GM12878 (cell line): ENCODE results near the gene ULBP1. TPM values are rescaled to one million over a fixed set of nuclear protein-coding genes. Genes with fewer than 3 reads are reported as not detected.

Experiments
- BMI1 ChIP-seq: fragments of 450-650 bp; IDR thresholded peaks from 2 replicates; pipeline ENCODE4 v1.6.1; 2016; ENCODE audit warnings: mild to moderate bottlenecking, moderate library complexity, borderline replicate concordance
- CHD2 ChIP-seq: IDR thresholded peaks from 2 replicates; pipeline ENCODE4 v1.6.1; 2011; ENCODE audit warnings: low read depth, low read length, improper control_type of control experiment, borderline replicate concordance
- CHD4 ChIP-seq: fragments of 200-600 bp; sonication (generic); IDR thresholded peaks from 2 replicates; pipeline ENCODE4 v1.6.1; 2016; ENCODE audit warnings: mild to moderate bottlenecking
- CREB1 ChIP-seq: IDR thresholded peaks from 2 replicates; pipeline ENCODE4 v1.6.1; 2012; ENCODE audit warnings: low read depth, mild to moderate bottlenecking, inconsistent platforms
- EZH2 ChIP-seq: IDR thresholded peaks from 2 replicates; pipeline ENCODE4 v1.6.1; 2012; ENCODE audit warnings: low read depth, mild to moderate bottlenecking, control low read depth, inconsistent platforms, low read length, borderline replicate concordance; ENCODE audit not compliant: control insufficient read depth
- IKZF2 ChIP-seq, 2 experiments: fragments of 450-650 bp; IDR thresholded peaks; 2 replicates each; pipeline ENCODE4 v1.6.1; 2017; ENCODE audit warnings: mild to moderate bottlenecking in 2 of 2, moderate library complexity in 2 of 2
- JUNB ChIP-seq: IDR thresholded peaks from 2 replicates; pipeline ENCODE4 v1.6.1; 2016; ENCODE audit warnings: antibody characterized with exemption, mild to moderate bottlenecking
- JUND ChIP-seq: IDR thresholded peaks from 2 replicates; pipeline ENCODE4 v1.6.1; 2012; ENCODE audit warnings: low read depth, mild to moderate bottlenecking, low read length, improper control_type of control experiment, moderate library complexity
- MTA3 ChIP-seq: IDR thresholded peaks from 2 replicates; pipeline ENCODE4 v1.6.1; 2012; ENCODE audit warnings: low read length, inconsistent platforms, borderline replicate concordance
- MYC ChIP-seq: IDR thresholded peaks from 2 replicates; pipeline ENCODE4 v1.6.1; 2011; ENCODE audit warnings: mild to moderate bottlenecking, low read length, moderate library complexity, inconsistent platforms; ENCODE audit not compliant: insufficient read depth, insufficient replicate concordance, insufficient read length, severe bottlenecking
- NFYB ChIP-seq: IDR thresholded peaks from 2 replicates; pipeline ENCODE4 v1.6.1; 2011; ENCODE audit warnings: low read depth, mild to moderate bottlenecking, low read length, improper control_type of control experiment, moderate library complexity; ENCODE audit not compliant: insufficient read depth
- NR2F1 ChIP-seq: fragments of 450-650 bp; conservative IDR thresholded peaks from 2 replicates; pipeline ENCODE4 v1.6.1; 2017; ENCODE audit warnings: mild to moderate bottlenecking
- PKNOX1 ChIP-seq: fragments of 450-650 bp; IDR thresholded peaks from 2 replicates; pipeline ENCODE4 v1.6.1; 2016; ENCODE audit warnings: mild to moderate bottlenecking
- PML ChIP-seq: IDR thresholded peaks from 2 replicates; pipeline ENCODE4 v1.6.1; 2012; ENCODE audit warnings: low read length, inconsistent platforms
- POLR2AphosphoS2 ChIP-seq: IDR thresholded peaks from 2 replicates; pipeline ENCODE4 v1.6.1; 2011; ENCODE audit warnings: low read depth, mild to moderate bottlenecking, low read length, improper control_type of control experiment, moderate library complexity
- RCOR1 ChIP-seq: conservative IDR thresholded peaks from 2 replicates; pipeline ENCODE4 v1.6.1; 2012; ENCODE audit warnings: low read depth, low read length, improper control_type of control experiment
- RFX5 ChIP-seq: IDR thresholded peaks from 2 replicates; pipeline ENCODE4 v1.6.1; 2011; ENCODE audit warnings: low read depth, low read length, improper control_type of control experiment
- SP1 ChIP-seq: IDR thresholded peaks from one replicate; pipeline ENCODE4 v1.6.1; 2011; ENCODE audit warnings: low read depth, low read length
- SREBF1 ChIP-seq: IDR thresholded peaks from 2 replicates; pipeline ENCODE4 v1.6.1; 2012; ENCODE audit warnings: mild to moderate bottlenecking, low read length
- STAT1 ChIP-seq: fragments of 450-650 bp; conservative IDR thresholded peaks from 2 replicates; pipeline ENCODE4 v1.6.1; 2014; ENCODE audit warnings: antibody characterized with exemption, mild to moderate bottlenecking
- polyA plus RNA-seq, 11 experiments: library from polyadenylated mRNA; depleted of rRNA in 4 of 11; unstranded in 6 of 11; stranded (reverse) in 5 of 11; fragments of >200 nt; fragmentation: Nextera tagmentation in 4 of 11; fragmentation: Illumina TruSeq in 1 of 11; extraction: Ambion mirVana in 4 of 11; extraction: Trizol in 1 of 11; gene quantifications; 1 replicate in 1 of 11; 2 replicates in 10 of 11; pipeline versions ENCODE4 v1.2.1 to v1.2.3, GENCODE V29; 2011 to 2016; ENCODE audit warnings: inconsistent platforms in 2 of 11, missing spikeins in 2 of 11, low read depth in 1 of 11
- total RNA-seq, 4 experiments: library from RNA; depleted of rRNA in 3 of 4; stranded (reverse); fragments of >200 nt in 3 of 4; fragmentation: Illumina TruSeq in 1 of 4; extraction: Trizol in 1 of 4; gene quantifications; 2 replicates each; pipeline versions ENCODE4 v1.2.1 to v1.2.3, GENCODE V29; 2013 to 2021
- TF ChIP-seq, protein P1 (sequence below): fragments of 450-650 bp; IDR thresholded peaks from 2 replicates; pipeline ENCODE4 v1.6.1; 2016; ENCODE audit warnings: mild to moderate bottlenecking, moderate library complexity, borderline replicate concordance
- TF ChIP-seq, protein P2 (sequence below): fragments of 450-650 bp; IDR thresholded peaks from 2 replicates; pipeline ENCODE4 v1.6.1; 2017; ENCODE audit warnings: antibody characterized with exemption, mild to moderate bottlenecking, moderate library complexity

The ULBP1 gene
- total and polyA plus RNA-seq, 10 of the 15 experiments (the other 5 are each of a cell fraction or from before 2014, with no cell fraction given), result 0.02 to 0.12 (median 0.04) TPM; not detected in 7

DNA sequence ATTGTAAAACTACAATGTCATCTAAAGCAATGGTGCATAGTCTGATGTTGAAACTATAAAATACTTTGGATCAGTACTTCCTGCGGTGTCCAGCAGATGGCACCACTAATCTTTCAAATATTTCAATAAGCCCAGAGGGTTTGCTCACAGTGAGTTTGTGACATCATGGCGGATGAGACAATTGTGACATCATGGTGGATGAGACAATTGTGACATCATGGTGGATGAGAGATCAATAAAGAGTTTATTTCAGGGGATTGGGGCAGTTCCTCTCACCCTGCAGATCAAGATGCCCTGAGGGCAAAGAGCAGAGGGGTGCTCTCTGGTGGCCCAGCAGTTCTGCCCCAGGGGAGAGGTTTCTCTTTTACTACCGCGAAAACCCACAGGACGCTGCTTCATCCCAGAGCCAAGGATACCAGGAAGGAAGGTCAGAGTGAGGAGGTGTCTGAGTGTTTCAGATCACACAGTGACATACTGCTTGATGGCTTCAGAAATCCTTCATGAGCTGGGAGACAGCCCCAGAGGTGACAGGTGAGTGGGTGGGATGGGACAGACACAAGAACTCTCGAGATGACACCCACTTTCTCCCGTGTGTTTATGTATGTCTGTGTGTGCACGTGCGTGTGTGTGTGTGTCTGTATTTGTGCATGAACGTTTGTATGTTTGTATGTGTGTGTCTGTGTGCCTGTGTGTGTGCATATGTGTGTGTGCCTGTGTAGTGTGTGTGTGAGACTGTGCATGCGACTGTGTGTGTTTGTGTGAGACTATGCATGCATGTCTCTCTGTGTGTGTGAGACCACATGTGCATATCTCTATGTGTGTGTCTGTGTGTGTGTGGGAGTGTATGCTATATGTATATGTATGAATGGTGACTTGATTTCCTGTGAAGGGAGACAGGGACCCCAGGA lies 29.2 kb upstream of the ULBP1 start (continued):
- TF ChIP-seq POLR2AphosphoS2, result no peak
- no peak for TF ChIP-seq RFX5
- TF ChIP-seq JUND, result no peak
- TF ChIP-seq JUNB, result peak; percentile 38
- TF ChIP-seq SP1, result no peak
- TF ChIP-seq NFYB, result no peak
- no peak for TF ChIP-seq CHD2
- no peak for TF ChIP-seq MTA3
- TF ChIP-seq, protein P1, sequence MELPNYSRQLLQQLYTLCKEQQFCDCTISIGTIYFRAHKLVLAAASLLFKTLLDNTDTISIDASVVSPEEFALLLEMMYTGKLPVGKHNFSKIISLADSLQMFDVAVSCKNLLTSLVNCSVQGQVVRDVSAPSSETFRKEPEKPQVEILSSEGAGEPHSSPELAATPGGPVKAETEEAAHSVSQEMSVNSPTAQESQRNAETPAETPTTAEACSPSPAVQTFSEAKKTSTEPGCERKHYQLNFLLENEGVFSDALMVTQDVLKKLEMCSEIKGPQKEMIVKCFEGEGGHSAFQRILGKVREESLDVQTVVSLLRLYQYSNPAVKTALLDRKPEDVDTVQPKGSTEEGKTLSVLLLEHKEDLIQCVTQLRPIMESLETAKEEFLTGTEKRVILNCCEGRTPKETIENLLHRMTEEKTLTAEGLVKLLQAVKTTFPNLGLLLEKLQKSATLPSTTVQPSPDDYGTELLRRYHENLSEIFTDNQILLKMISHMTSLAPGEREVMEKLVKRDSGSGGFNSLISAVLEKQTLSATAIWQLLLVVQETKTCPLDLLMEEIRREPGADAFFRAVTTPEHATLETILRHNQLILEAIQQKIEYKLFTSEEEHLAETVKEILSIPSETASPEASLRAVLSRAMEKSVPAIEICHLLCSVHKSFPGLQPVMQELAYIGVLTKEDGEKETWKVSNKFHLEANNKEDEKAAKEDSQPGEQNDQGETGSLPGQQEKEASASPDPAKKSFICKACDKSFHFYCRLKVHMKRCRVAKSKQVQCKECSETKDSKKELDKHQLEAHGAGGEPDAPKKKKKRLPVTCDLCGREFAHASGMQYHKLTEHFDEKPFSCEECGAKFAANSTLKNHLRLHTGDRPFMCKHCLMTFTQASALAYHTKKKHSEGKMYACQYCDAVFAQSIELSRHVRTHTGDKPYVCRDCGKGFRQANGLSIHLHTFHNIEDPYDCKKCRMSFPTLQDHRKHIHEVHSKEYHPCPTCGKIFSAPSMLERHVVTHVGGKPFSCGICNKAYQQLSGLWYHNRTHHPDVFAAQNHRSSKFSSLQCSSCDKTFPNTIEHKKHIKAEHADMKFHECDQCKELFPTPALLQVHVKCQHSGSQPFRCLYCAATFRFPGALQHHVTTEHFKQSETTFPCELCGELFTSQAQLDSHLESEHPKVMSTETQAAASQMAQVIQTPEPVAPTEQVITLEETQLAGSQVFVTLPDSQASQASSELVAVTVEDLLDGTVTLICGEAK, result no peak
- TF ChIP-seq NR2F1, result 0 out of 2 replicates have a peak, but pooled peaks have one; percentile 17
- 0 out of 4 replicates have a peak, but pooled peaks of 1 of the 2 experiments have one; percentile 15 for TF ChIP-seq IKZF2 (IDR thresholded peaks at IDR 0.05)
- TF ChIP-seq, protein P2, sequence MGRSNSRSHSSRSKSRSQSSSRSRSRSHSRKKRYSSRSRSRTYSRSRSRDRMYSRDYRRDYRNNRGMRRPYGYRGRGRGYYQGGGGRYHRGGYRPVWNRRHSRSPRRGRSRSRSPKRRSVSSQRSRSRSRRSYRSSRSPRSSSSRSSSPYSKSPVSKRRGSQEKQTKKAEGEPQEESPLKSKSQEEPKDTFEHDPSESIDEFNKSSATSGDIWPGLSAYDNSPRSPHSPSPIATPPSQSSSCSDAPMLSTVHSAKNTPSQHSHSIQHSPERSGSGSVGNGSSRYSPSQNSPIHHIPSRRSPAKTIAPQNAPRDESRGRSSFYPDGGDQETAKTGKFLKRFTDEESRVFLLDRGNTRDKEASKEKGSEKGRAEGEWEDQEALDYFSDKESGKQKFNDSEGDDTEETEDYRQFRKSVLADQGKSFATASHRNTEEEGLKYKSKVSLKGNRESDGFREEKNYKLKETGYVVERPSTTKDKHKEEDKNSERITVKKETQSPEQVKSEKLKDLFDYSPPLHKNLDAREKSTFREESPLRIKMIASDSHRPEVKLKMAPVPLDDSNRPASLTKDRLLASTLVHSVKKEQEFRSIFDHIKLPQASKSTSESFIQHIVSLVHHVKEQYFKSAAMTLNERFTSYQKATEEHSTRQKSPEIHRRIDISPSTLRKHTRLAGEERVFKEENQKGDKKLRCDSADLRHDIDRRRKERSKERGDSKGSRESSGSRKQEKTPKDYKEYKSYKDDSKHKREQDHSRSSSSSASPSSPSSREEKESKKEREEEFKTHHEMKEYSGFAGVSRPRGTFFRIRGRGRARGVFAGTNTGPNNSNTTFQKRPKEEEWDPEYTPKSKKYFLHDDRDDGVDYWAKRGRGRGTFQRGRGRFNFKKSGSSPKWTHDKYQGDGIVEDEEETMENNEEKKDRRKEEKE, result no peak
- no peak for TF ChIP-seq STAT1
- peak; percentile 98 for TF ChIP-seq CREB1
- TF ChIP-seq BMI1, result no peak
- TF ChIP-seq SREBF1, result no peak
- TF ChIP-seq EZH2, result no peak
- TF ChIP-seq PML, result no peak
- TF ChIP-seq PKNOX1, result no peak
- TF ChIP-seq MYC, result no peak
- TF ChIP-seq CHD4, result no peak
- TF ChIP-seq RCOR1, result no peak
